NCI-H1694 treated with DMSO at 0.1 percent for 48 hours (cell line): ENCODE measurements around the gene NELFCD.

Experiments
- DNase-seq: peaks from one replicate; lab custom pipeline; 2025; lab: John Stamatoyannopoulos, UW

Gene NELFCD

DNA sequence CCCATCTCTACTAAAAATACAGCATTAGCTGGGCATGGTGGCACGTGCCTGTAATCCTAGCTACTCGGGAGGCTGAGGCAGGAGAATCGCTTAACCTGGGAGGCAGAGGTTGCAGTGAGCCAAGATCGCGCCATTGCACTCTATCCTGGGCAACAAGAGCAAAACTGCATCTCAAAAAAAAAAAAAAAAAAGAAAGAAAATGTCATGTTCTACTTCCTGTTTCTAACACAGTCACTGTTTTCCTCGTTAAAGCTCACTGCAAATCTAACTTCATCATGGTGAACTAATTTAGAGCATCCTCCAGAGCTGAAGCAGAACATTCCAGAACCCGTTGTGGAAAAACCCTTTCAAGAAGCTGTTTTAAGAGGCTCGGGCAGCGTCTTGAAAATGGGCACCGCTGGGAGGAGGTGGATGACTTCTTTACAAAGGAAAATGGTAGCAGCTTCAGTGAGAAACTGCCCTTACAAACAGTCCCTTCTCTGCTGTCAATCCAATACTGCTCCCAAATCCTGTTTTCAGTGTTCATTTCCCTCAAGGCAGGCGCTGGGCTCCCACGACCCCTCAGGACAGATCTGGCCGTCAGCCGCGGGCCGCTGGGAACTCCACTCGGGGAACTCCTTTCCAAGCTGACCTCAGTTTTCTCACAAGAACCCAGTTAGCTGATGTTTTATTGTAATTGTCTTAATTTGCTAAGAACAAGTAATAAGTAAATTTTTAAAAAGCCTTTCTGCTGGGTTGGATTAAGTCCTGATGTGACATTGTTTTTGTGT lies 13.5 kb downstream of the NELFCD start:
- DNase-seq: no peak

DNA sequence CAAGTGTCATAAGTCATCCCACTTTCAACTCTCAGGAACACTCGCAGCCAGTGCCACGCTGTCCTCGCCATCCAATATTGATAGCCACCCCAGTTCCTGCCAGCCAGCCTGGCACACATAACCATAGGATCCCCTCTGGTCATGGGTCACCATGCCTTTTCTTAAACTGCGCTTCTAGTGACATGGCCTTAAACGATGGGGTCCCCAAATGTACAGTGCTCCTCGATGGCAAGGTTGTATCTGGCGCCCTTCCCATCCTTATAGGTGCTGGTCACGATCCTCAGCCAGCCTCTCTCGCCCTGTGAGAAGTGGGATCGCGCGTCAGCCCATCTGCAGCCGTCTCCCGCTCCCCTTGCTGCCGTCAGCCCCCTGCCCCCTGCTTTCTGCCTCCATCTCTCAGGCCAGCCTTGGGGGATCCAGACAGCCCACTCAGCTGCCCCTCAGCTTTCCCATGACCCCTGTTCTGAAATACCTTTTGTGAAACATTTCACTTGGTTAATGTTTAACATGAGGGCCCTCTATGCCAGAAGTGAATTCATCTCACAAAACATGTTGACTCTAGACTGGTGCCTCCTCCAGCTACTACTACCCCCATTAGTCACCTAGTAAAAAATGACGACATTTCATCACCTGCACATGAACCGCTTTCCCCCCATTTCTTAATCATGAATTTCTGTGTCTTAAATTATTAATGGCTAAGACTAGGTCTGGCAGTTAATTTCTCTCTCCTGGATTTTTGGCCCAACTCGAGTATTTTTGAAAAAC lies 14.6 kb downstream of the NELFCD start:
- no peak for DNase-seq

- no peak for DNase-seq
Measured at GRCh38 chr20:58996226-58996611, 15.2 kb downstream of the NELFCD start.

GRCh38 chr20:58997141-58997770 lies 16.2 kb downstream of the NELFCD start:
- no peak for DNase-seq

GRCh38 chr20:58998656-58999055 lies 17.6 kb downstream of the NELFCD start:
- DNase-seq: no peak

DNA sequence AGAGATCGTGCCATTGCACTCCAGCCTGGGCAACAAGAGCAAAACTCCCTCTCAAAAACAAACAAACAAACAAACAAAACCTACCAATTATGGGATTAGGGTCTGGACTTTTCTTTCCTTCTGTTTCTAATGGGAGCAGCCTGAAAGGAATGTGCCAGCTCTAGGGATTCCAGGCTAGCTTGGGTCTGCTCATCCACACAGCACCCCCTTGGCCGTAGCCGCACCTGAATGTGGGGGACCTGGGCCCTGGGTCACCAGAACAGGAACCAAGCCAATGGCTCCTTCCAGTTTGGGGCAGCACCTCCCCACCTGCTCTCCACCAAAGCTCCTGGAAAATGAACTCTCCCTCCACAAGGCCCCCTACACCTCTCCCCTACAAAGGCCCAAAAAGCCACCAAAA lies 19.3 kb downstream of the NELFCD start:
- no peak for DNase-seq

DNA sequence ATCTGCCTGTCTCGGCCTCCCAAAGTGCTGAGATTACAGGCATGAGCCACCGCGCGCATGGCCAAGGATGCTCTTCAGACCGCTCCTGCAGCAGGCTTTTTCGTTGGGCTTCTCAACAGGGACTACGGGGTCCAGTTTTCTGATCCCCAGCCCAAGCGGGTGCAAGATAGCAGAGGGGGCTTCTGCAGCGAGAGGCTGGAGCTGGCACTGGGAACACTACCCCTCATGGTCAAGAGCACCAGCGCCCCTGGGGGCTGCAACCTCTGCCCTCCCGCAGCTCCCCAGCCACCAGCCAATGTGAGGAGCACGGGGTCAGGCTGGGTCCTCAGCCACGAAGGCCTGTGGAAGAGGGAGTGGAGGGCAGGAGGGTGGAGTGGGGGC lies 20.0 kb downstream of the NELFCD start:
- no peak for DNase-seq

GRCh38 chr20:59001449-59002171 lies 20.6 kb downstream of the NELFCD start:
- DNase-seq: no peak

DNA sequence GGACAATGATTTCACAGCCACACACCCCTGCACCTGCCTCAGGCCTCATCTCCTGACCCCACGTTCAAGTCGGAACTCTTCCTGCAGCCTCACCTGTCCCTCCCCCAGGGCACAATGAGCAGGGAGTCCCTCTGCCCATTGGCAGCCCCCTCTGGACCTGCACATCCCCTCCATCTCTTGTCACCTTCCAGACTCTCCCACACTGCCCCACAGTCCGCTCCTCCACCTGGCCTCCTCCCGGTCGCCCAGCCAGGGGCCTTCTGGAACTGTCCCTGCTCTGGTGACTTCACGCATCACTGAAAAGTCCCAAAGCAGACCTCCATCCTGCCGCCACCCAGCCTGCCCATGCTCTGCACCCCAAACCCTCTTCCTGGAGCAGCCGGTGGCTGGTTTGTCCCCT lies 21.3 kb downstream of the NELFCD start:
- no peak for DNase-seq

DNA sequence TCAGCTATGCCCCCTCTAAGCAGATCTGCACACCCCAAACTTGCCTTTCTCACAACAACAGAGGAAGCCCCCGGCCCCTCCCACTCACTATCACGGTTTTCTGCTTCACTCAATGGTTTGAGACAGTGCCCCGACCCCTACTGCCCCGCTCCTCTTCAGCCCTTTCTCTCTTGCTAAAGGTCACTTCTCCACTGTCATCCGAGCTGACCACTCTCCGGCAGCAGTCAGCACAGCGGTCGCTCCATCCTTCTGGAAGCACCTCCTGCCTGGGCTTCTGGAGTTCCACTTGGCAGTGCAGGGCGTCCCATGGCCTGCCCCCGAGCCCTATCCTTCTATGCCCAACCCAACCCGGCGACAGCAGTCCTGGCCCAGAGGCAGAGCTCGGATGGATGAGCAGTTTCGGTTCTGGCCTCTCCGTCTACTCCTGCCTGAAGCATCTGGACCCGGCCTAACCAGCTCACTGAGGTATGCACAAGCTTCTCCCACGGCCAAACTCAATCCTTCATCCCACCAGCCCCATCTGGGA lies 21.9 kb downstream of the NELFCD start:
- DNase-seq: no peak

- no peak for DNase-seq
Measured at GRCh38 chr20:59003836-59004492, 22.9 kb downstream of the NELFCD start.

GRCh38 chr20:59004493-59004762 lies 23.4 kb downstream of the NELFCD start:
- DNase-seq: no peak

DNA sequence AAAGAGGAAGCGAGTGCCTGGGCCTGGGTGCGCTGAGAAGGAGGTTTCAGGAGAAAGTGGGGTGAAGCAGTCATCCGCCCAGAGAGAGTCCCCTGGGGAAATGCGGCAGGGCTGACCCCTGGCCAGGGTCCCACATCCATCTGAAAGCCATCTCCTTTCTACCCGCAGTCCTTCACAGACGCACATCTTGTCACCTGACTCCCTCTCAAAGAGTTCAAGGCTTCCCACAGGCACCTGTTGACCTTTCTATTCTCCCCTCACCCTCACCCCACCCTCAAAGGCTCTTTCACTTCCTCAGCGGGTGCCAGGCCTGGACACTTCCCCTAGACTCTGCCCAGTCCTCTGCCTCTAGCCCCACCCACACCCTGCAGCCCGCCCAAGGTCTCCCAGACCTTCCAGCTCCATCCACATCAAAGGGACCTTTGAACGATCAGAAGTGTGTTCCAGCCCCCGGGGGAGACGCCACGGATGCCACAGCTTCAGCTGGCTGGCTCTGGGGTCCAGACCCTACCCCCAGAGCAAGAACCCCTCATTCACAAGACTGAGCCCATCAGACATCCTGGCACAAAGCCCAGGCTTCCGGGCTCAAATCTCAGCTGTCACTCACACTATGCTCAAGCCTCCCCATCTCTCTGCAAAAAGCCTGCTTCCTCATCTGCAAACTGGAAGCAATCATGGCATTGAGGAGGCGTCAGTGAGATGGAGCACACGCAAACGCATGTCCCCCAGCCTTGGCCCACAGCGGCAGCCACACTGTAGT lies 23.9 kb downstream of the NELFCD start:
- no peak for DNase-seq

- DNase-seq: no peak
Measured at GRCh38 chr20:59005523-59006166, 24.6 kb downstream of the NELFCD start.

DNA sequence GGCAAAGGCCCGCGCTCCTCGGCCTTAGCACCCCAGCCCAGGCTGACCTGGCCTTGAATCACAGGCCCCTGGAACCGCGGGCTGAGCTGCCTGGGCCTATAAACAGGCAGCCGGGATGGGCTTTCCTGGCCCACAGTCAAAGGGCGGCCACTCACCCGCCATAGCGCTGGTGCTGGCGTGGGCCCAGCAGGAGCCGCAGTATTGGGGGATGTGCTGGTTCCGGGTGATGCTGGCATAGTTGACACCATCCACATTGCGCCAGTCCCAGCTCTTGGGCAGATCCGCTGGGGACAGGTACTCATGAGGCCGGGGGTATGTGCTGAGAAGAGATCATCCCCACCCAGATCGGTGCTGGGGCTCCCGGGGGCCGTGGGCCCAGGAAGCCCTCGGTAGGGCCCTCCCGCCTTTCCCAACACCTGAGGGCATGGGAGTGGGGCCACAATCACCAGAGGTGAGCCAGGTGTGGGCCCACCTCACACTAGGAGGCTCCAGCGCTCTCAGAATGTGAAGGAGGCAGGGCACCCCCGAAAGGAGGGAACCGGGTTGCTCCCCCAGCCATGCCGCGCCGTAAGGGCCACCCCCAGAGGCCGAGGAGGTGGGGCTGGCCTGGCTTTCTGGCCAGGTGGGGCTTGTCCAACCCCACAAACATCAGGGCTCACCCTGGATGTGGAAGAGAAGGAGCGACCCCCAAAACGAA lies 25.3 kb downstream of the NELFCD start:
- DNase-seq: no peak

- DNase-seq: no peak
Measured at GRCh38 chr20:59006864-59007664, 26.0 kb downstream of the NELFCD start, which contains the start of gene CTSZ. CTSZ (minus strand) TSS chr20:59007254; CDS start chr20:59007128, 126 bp downstream.

- DNase-seq: no peak
Measured at GRCh38 chr20:59007665-59008511, 26.8 kb downstream of the NELFCD start.

GRCh38 chr20:59008715-59009336 lies 27.8 kb downstream of the NELFCD start:
- DNase-seq: no peak
